T-helper 2 cell treated with Interferon-gamma antibody and Interleukin-4, amounts not matched to agents 100 ng/mL and 5 ng/mL, for 36 hours (primary cell): ENCODE results near the gene CAND1. TPM values are rescaled to one million over a fixed set of nuclear protein-coding genes. Genes with fewer than 3 reads are reported as not detected.

Experiments used
- intact Hi-C: fragments of 100-400 bp; cut with micrococcal nuclease; formaldehyde crosslinking; loops from one replicate; pipeline ENCODE4 v1.15.1; 2023
- total RNA-seq: library from RNA; stranded (reverse); gene quantifications from 2 replicates; pipeline ENCODE4 v1.2.3, GENCODE V29; 2022

CAND1 gene
- total RNA-seq: 157 TPM in 2 replicates

GRCh38 chr12:67268896-67269632, at the start of gene CAND1:
Gene CAND1 (plus strand): TSS chr12:67269358. CDS start chr12:67269718, 360 bp downstream.
- intact Hi-C loops: loop anchor here (1.0 to 5.0 kb wide), 8 partner anchors 323 to 1970 kb away; partner anchors contain the start of genes CPSF6, HELB, MDM2 and RAP1B

- intact Hi-C loops: no loop called here
Measured at GRCh38 chr12:67220065-67220464, 49.1 kb upstream of the CAND1 start.

- intact Hi-C loops: no loop called here
Measured at GRCh38 chr12:67222302-67222701, 46.9 kb upstream of the CAND1 start.

- intact Hi-C loops: no loop called here
Measured at GRCh38 chr12:67223225-67223624, 45.9 kb upstream of the CAND1 start.

GRCh38 chr12:67237231-67237630, 31.9 kb upstream of the CAND1 start:
- intact Hi-C loops: no loop called here

- intact Hi-C loops: no loop called here
Measured at GRCh38 chr12:67239061-67239460, 30.1 kb upstream of the CAND1 start.

GRCh38 chr12:67241482-67241881, 27.7 kb upstream of the CAND1 start:
- intact Hi-C loops: no loop called here

- intact Hi-C loops: no loop called here
Measured at GRCh38 chr12:67243260-67243659, 25.9 kb upstream of the CAND1 start.

- intact Hi-C loops: no loop called here
Measured at GRCh38 chr12:67245571-67245970, 23.6 kb upstream of the CAND1 start.

- intact Hi-C loops: no loop called here
Measured at GRCh38 chr12:67251012-67251411, 18.1 kb upstream of the CAND1 start.

- intact Hi-C loops: no loop called here
Measured at GRCh38 chr12:67254372-67255026, 14.7 kb upstream of the CAND1 start.

GRCh38 chr12:67256649-67257048, 12.5 kb upstream of the CAND1 start:
- intact Hi-C loops: no loop called here

- intact Hi-C loops: no loop called here
Measured at GRCh38 chr12:67263471-67263870, 5.7 kb upstream of the CAND1 start.

- intact Hi-C loops: loop anchor here (2.0 to 5.0 kb wide), 7 partner anchors 324 to 1970 kb away; partner anchors contain the start of genes CPSF6, HELB, MDM2 and RAP1B
Measured at GRCh38 chr12:67268335-67268895, 743 bp upstream of the CAND1 start.

GRCh38 chr12:67269633-67270573, 745 bp downstream of the CAND1 start:
- intact Hi-C loops: loop anchor here (1.0 to 5.0 kb wide), 8 partner anchors 322 to 1969 kb away; partner anchors contain the start of genes CPSF6, HELB, MDM2 and RAP1B

GRCh38 chr12:67270622-67271021, 1.5 kb downstream of the CAND1 start:
- intact Hi-C loops: no loop called here

GRCh38 chr12:67271976-67272375, 2.8 kb downstream of the CAND1 start:
- intact Hi-C loops: no loop called here

GRCh38 chr12:67274186-67274585, 5.0 kb downstream of the CAND1 start:
- intact Hi-C loops: no loop called here

GRCh38 chr12:67275380-67275913, 6.3 kb downstream of the CAND1 start:
- intact Hi-C loops: no loop called here

GRCh38 chr12:67276421-67276820, 7.3 kb downstream of the CAND1 start:
- intact Hi-C loops: no loop called here

GRCh38 chr12:67279637-67280036, 10.5 kb downstream of the CAND1 start:
- intact Hi-C loops: no loop called here
